AG04449 (cell line): ENCODE data around the gene AIF1.

Experiments
- CTCF ChIA-PET: fragments of 350-600 bp; formaldehyde crosslinking; extraction: SDS; loops from one replicate; lab custom pipeline; 2021; ENCODE audit warnings: antibody characterized with exemption; lab: Yijun Ruan, JAX
- POLR2A ChIA-PET: fragments of 400-600, 350-600 bp; formaldehyde crosslinking; extraction: SDS; loops from one replicate; lab custom pipeline; 2020; ENCODE audit warnings: antibody characterized with exemption, inconsistent platforms; lab: Yijun Ruan, JAX
- DNase-seq: peaks from one replicate; pipeline ENCODE4 v3.0.0-alpha.2; 2010; ENCODE audit warnings: low read depth, low spot score
- H3K4me3 ChIP-seq: 2 replicates; pipeline ENCODE4 v1.5.1; 2011; ENCODE audit warnings: low read depth, mild to moderate bottlenecking, control low read depth, low read length
- TF ChIP-seq, protein P1 (sequence below): IDR thresholded peaks from one replicate; pipeline ENCODE4 v1.5.1; 2011; ENCODE audit warnings: mild to moderate bottlenecking, moderate library complexity, low read length, control low read depth, inconsistent platforms; ENCODE audit not compliant: insufficient read depth; ENCODE audit errors: missing control alignments

Gene AIF1

GRCh38 chr6:31634131-31634530 lies 19.1 kb downstream of the AIF1 start:
- TF ChIP-seq, protein P1, sequence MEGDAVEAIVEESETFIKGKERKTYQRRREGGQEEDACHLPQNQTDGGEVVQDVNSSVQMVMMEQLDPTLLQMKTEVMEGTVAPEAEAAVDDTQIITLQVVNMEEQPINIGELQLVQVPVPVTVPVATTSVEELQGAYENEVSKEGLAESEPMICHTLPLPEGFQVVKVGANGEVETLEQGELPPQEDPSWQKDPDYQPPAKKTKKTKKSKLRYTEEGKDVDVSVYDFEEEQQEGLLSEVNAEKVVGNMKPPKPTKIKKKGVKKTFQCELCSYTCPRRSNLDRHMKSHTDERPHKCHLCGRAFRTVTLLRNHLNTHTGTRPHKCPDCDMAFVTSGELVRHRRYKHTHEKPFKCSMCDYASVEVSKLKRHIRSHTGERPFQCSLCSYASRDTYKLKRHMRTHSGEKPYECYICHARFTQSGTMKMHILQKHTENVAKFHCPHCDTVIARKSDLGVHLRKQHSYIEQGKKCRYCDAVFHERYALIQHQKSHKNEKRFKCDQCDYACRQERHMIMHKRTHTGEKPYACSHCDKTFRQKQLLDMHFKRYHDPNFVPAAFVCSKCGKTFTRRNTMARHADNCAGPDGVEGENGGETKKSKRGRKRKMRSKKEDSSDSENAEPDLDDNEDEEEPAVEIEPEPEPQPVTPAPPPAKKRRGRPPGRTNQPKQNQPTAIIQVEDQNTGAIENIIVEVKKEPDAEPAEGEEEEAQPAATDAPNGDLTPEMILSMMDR = no peak
- POLR2A ChIA-PET = interaction anchor here (0.6 to 1.2 kb wide), 3 partner anchors 12 to 1741 kb away, joined by 3 to 6 read pairs (median 4); no protein-coding TSS in a partner anchor
- DNase-seq = no peak
- CTCF ChIA-PET = interaction anchor here (0.7 to 2.0 kb wide), 4 partner anchors 10 to 36 kb away, joined by 3 to 5 read pairs (median 4); no protein-coding TSS in a partner anchor
- H3K4me3 ChIP-seq = no peak overlapping the region

- no peak overlapping the region for H3K4me3 ChIP-seq
- ChIA-PET CTCF (interaction anchor here (0.9 to 2.6 kb wide), 4 partner anchors 9 to 37 kb away, joined by 3 to 11 read pairs (median 4); no protein-coding TSS in a partner anchor), POLR2A (interaction anchor here (0.7 to 1.4 kb wide), 5 partner anchors 9 to 97 kb away, joined by 3 to 6 read pairs (median 3); partner anchors contain the start of gene BAG6)
- DNase-seq = no peak
- TF ChIP-seq, protein P1 = no peak
Observed at GRCh38 chr6:31634969-31635575, 20.0 kb downstream of the AIF1 start.

- CTCF ChIA-PET = interaction anchor here (2.6 kb wide), 1 partner anchor 11 kb away, joined by 11 read pairs; no protein-coding TSS in a partner anchor
- TF ChIP-seq, protein P1 = no peak
- POLR2A ChIA-PET = interaction anchor here (0.6 to 3.1 kb wide), 4 partner anchors 15 to 27 kb away, joined by 3 to 16 read pairs (median 6); partner anchors contain the start of genes BAG6 and PRRC2A
- H3K4me3 ChIP-seq = no peak overlapping the region
- no peak for DNase-seq
Observed at GRCh38 chr6:31636698-31637596, 21.9 kb downstream of the AIF1 start.

DNA sequence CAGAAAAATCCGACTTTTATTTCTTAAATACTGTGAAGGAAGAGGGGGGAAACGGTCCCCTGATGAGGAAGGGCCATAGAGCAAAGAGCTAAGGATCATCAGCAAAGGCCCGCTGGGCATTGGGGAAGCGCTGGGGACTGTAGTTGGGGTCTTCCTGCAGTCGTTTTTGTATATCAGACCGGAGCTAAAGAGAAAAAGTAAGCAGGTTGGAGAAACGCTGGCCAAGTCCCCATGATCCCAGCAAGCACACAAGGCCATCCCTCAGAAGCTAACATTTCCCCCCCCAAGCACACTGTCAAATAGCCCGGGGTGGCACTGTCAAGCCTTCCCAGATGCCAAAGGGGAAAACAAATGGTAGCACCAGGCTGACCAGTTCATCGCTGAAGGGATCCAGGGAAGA lies 24.0 kb downstream of the AIF1 start:
- ChIA-PET CTCF (interaction anchor here (1.3 to 1.9 kb wide), 2 partner anchors 11 to 59 kb away, joined by 3 to 5 read pairs; no protein-coding TSS in a partner anchor), POLR2A (interaction anchor here (0.8 to 3.2 kb wide), 6 partner anchors 12 to 92 kb away, joined by 3 to 16 read pairs (median 7); partner anchors contain the start of genes BAG6, C6orf47, NFKBIL1 and PRRC2A)
- no peak overlapping the region for H3K4me3 ChIP-seq
- DNase-seq = no peak
- TF ChIP-seq, protein P1 = no peak

- POLR2A ChIA-PET = interaction anchor here (0.8 to 3.2 kb wide), 5 partner anchors 12 to 92 kb away, joined by 3 to 16 read pairs (median 9); partner anchors contain the start of genes BAG6, NFKBIL1 and PRRC2A
Observed at GRCh38 chr6:31639449-31639861, 24.4 kb downstream of the AIF1 start.

More at GRCh38 chr6:31639449-31639861, 24.4 kb downstream of the AIF1 start:
- CTCF ChIA-PET = interaction anchor here (1.3 to 1.9 kb wide), 4 partner anchors 12 to 93 kb away, joined by 3 to 5 read pairs (median 4); partner anchors contain the start of gene ATP6V1G2
- TF ChIP-seq, protein P1 = no peak
- DNase-seq = peak; percentile 7
- no peak overlapping the region for H3K4me3 ChIP-seq
